Measurements from ENCODE around the gene LRIT3. TPM values are rescaled to one million over a fixed set of nuclear protein-coding genes. Genes with fewer than 3 reads are reported as not detected.

Gene LRIT3
- 0.12 TPM for total RNA-seq (ENCODE audit: unreplicated experiment)
- long read RNA-seq: 0 reads

DNA sequence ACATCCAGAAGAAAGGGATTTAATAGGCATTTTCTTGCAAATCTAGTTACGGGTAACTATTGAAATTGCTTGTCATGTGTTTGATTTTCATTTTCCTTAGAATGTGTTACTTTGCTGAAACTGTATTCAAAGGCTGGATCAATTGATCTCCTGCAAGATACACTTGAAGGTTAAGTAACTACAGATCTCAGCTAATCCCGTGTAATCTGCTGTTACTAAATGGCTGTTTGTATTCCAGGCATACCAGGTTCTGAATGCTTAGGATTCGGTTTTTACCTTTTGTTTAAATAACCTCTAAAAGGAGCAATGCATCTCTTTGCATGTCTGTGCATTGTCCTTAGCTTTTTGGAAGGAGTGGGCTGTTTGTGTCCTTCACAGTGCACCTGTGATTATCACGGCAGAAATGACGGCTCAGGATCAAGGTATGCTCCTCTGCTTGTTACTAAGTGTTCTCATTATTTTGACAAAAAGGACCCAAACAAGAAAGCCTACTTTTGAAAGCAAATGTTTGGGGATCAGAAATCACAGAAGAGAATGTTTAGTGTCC is at the start of gene LRIT3:
TSS of gene LRIT3 (plus strand) at position 212 of the 547 bp plus-strand sequence. CDS start at position 307, 95 bp downstream.
- Mint-ChIP-seq H3K4me1 (ENCODE audit: low read depth, unreplicated experiment) (no peaks in the 10 kb centered on the region), H3K36me3 (ENCODE audit: unreplicated experiment) (no peaks in the 10 kb centered on the region), H3K27ac (ENCODE audit: unreplicated experiment) (no peak within 1 kb of the TSS), H3K9me3 (ENCODE audit: unreplicated experiment) (no peaks in the 10 kb centered on the region), H3K4me3 (ENCODE audit: unreplicated experiment) (no peak within 1 kb of the TSS), H3K27me3 (ENCODE audit: unreplicated experiment) (no peaks in the 10 kb centered on the region)
- DNase-seq: no peak
- TF ChIP-seq CTCF (IDR thresholded peaks at IDR 0.05; ENCODE audit: partially characterized antibody, unreplicated experiment): no peak

DNA sequence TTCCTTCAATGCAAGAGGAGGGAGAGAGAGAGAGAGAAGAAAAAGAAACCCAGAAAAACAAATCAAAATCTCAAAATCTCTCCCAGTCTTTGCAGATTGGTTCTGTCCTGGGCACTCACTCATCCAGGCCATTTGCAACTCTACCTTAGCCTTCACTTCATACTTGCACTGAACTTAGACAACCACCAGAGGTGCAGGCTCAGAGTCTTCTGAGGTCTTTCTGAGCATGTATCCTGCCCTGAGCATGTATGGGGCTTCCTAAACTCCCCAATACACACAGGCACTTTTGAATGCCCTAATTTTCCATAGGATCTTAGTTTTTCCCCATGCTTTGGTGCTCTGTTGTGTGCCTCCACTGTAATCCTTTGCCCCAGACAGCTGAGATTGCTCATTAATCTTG is 49.0 kb upstream of the LRIT3 start:
- TF ChIP-seq CTCF (IDR thresholded peaks at IDR 0.05; ENCODE audit: partially characterized antibody, unreplicated experiment): no peak
- Mint-ChIP-seq H3K9me3 (ENCODE audit: unreplicated experiment) (peaks cover 7% of the 10 kb centered on the region), H3K36me3 (ENCODE audit: unreplicated experiment) (peaks cover 5% of the 10 kb centered on the region), H3K4me1 (ENCODE audit: low read depth, unreplicated experiment) (no peaks in the 10 kb centered on the region), H3K27ac (ENCODE audit: unreplicated experiment) (no peak overlapping the region), H3K4me3 (ENCODE audit: unreplicated experiment) (no peak overlapping the region), H3K27me3 (ENCODE audit: unreplicated experiment) (no peaks in the 10 kb centered on the region)
- no peak for DNase-seq

DNA sequence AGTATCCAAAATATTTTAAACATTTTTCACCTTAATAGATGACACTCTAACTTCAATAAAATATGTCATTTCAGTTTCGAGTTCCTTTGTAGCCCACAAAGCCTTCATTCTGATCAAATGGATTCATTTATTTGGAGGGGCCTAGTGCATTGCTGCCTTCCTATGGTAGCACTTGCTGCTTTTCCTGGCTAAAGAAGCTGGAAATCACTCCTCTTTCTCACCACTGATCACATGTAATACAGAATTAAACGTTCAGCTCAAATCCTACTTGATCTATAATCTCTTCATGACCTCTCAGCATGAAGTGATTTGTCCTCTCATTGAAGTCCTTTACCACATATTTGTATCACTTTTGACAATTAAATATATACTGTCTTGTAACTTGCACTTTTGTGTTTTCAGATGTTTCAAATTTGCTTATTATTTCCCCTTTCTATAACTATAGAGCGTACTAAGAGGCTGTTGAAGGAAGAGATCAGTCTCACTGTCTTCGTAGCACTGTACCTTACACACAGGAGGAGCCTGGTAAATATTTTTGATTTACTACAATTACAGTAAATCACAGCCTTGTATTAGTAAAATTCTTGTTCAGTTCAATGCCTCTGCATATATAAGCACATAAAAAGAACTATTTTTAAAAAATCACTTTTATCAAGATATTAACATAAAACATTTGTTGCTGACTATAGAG is 46.7 kb upstream of the LRIT3 start:
- Mint-ChIP-seq H3K27ac (ENCODE audit: unreplicated experiment) (no peak overlapping the region), H3K9me3 (ENCODE audit: unreplicated experiment) (peaks cover 2% of the 10 kb centered on the region), H3K4me3 (ENCODE audit: unreplicated experiment) (no peak overlapping the region), H3K27me3 (ENCODE audit: unreplicated experiment) (no peaks in the 10 kb centered on the region), H3K36me3 (ENCODE audit: unreplicated experiment) (no peaks in the 10 kb centered on the region), H3K4me1 (ENCODE audit: low read depth, unreplicated experiment) (no peaks in the 10 kb centered on the region)
- no peak for TF ChIP-seq CTCF (IDR thresholded peaks at IDR 0.05; ENCODE audit: partially characterized antibody, unreplicated experiment)
- no peak for DNase-seq

DNA sequence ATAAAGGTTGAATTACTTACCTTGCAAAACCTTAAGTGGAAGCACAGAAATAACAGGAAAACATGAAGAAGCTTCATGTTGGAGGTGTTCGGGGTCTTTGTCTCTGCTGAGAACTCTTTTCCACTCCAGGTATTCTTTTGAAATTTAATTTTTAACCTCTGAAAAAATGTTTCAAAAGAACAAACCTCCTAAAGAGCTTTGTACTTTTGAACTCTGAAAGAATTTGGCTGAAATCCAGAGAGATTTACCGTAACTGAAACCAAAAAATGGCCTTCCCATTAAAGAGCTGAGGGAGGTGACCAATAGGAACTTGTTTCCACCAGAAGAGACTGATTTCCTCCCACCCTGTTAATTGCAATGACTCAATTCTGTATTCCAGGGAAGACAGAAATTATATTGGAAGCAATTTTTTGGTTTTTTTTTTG is 46.0 kb upstream of the LRIT3 start, which contains the start of gene CFI:
TSS of gene CFI (minus strand) at position 105 of the 425 bp plus-strand sequence. CDS start at position 77, 28 bp downstream.
- H3K4me3 Mint-ChIP-seq (ENCODE audit: unreplicated experiment): no peak within 1 kb of the TSS
- peaks cover 2% of the 10 kb centered on the region for H3K9me3 Mint-ChIP-seq (ENCODE audit: unreplicated experiment)
- no peaks in the 10 kb centered on the region for H3K36me3 Mint-ChIP-seq (ENCODE audit: unreplicated experiment)
- no peak within 1 kb of the TSS for H3K27ac Mint-ChIP-seq (ENCODE audit: unreplicated experiment)
- no peak for TF ChIP-seq CTCF (IDR thresholded peaks at IDR 0.05; ENCODE audit: partially characterized antibody, unreplicated experiment)
- H3K4me1 Mint-ChIP-seq (ENCODE audit: low read depth, unreplicated experiment): no peaks in the 10 kb centered on the region
- no peaks in the 10 kb centered on the region for H3K27me3 Mint-ChIP-seq (ENCODE audit: unreplicated experiment)
- DNase-seq: no peak

GRCh38 chr4:109803924-109804571 is 43.9 kb upstream of the LRIT3 start:
- DNase-seq: no peak
- Mint-ChIP-seq H3K36me3 (ENCODE audit: unreplicated experiment) (no peaks in the 10 kb centered on the region), H3K27me3 (ENCODE audit: unreplicated experiment) (no peaks in the 10 kb centered on the region), H3K27ac (ENCODE audit: unreplicated experiment) (no peak overlapping the region), H3K4me1 (ENCODE audit: low read depth, unreplicated experiment) (no peaks in the 10 kb centered on the region), H3K4me3 (ENCODE audit: unreplicated experiment) (no peak overlapping the region), H3K9me3 (ENCODE audit: unreplicated experiment) (peaks cover 4% of the 10 kb centered on the region)
- no peak for TF ChIP-seq CTCF (IDR thresholded peaks at IDR 0.05; ENCODE audit: partially characterized antibody, unreplicated experiment)

All from glutamatergic neuron (in vitro differentiated cells).